GM19463 (cell line): ENCODE data around the gene TFDP2.
A peak's percentile ranks its signal among the peaks of the same experiment; 100 is the strongest.
"Not testable (repeated sequence)": the region's sequence is repeated elsewhere in the genome, so short reads cannot be mapped to it uniquely, and the experiment has no call there.

Experiments used
- ATAC-seq: cut with Tn5 transposase; IDR thresholded peaks from one replicate; pipeline ENCODE4 v1.9.1; 2021; ENCODE audit warnings: mild to moderate bottlenecking, moderate library complexity; ENCODE audit not compliant: unreplicated experiment

The TFDP2 gene

GRCh38 chr3:142148792-142149672 lies at the start of gene TFDP2:
TSS of gene TFDP2 (minus strand) at chr3:142149544. CDS start at chr3:142101749, 47,795 bp downstream.
- ATAC-seq, result peak; percentile 100

- ATAC-seq, result no peak
Measured at GRCh38 chr3:142188846-142189245, 39.5 kb upstream of the TFDP2 start.

- no peak for ATAC-seq
Measured at GRCh38 chr3:142180761-142181362, 31.5 kb upstream of the TFDP2 start.

GRCh38 chr3:142175478-142175877 lies 26.1 kb upstream of the TFDP2 start:
- no peak for ATAC-seq

GRCh38 chr3:142174559-142174958 lies 25.2 kb upstream of the TFDP2 start:
- no peak for ATAC-seq

- no peak for ATAC-seq
Measured at GRCh38 chr3:142168514-142168913, 19.2 kb upstream of the TFDP2 start.

GRCh38 chr3:142165194-142165593 lies 15.8 kb upstream of the TFDP2 start:
- ATAC-seq, result no peak

GRCh38 chr3:142159083-142159740 lies 9.9 kb upstream of the TFDP2 start:
- no peak for ATAC-seq

- no peak for ATAC-seq
Measured at GRCh38 chr3:142154186-142154585, 4.8 kb upstream of the TFDP2 start.

- ATAC-seq, result no peak
Measured at GRCh38 chr3:142152384-142152783, 3.0 kb upstream of the TFDP2 start.

GRCh38 chr3:142151828-142152227 lies 2.5 kb upstream of the TFDP2 start:
- no peak for ATAC-seq

- ATAC-seq, result no peak
Measured at GRCh38 chr3:142151240-142151639, 1.9 kb upstream of the TFDP2 start.

GRCh38 chr3:142150271-142150670 lies 927 bp upstream of the TFDP2 start:
- no peak for ATAC-seq

- no peak for ATAC-seq
Measured at GRCh38 chr3:142149673-142149992, 289 bp upstream of the TFDP2 start.

- ATAC-seq, result no peak
Measured at GRCh38 chr3:142148044-142148791, 1.1 kb downstream of the TFDP2 start.

GRCh38 chr3:142144587-142144986 lies 4.8 kb downstream of the TFDP2 start:
- ATAC-seq, result not testable (repeated sequence)

GRCh38 chr3:142140608-142141285 lies 8.6 kb downstream of the TFDP2 start:
- ATAC-seq, result not testable (repeated sequence)

- ATAC-seq, result not testable (repeated sequence)
Measured at GRCh38 chr3:142137089-142137488, 12.3 kb downstream of the TFDP2 start.

GRCh38 chr3:142134799-142135325 lies 14.5 kb downstream of the TFDP2 start:
- no peak for ATAC-seq

- ATAC-seq, result no peak
Measured at GRCh38 chr3:142129516-142130171, 19.7 kb downstream of the TFDP2 start.
